Measurements from ENCODE around the gene B9D1. TPM values are rescaled to one million over a fixed set of nuclear protein-coding genes. Genes with fewer than 3 reads are reported as not detected.
A peak's percentile ranks its signal among the peaks of the same experiment; 100 is the strongest.

The B9D1 gene
- polyA plus RNA-seq, 1 of the 3 experiments (the other 2 are of a cell fraction) = 81.6 TPM

- H3K36me3 ChIP-seq (replicated peaks in 1 of 2; ENCODE audit: control insufficient read depth in 1 of 2, insufficient read depth in 2 of 2, low read length in 1 of 2) = no peaks in the 10 kb centered on the region
- no peak for TF ChIP-seq GABPA (IDR thresholded peaks at IDR 0.05; ENCODE audit: low read depth)
- TF ChIP-seq CHD2 (IDR thresholded peaks at IDR 0.05; ENCODE audit: low read length, partially characterized antibody) = no peak
- no peak for TF ChIP-seq USF2 (IDR thresholded peaks at IDR 0.05; ENCODE audit: borderline replicate concordance, low read depth, low read length)
- no peak for TF ChIP-seq IRF3 (IDR thresholded peaks at IDR 0.05; ENCODE audit: low read depth, low read length)
- TF ChIP-seq RCOR1 (IDR thresholded peaks at IDR 0.05; ENCODE audit: low read length) = no peak
- no peak for TF ChIP-seq POLR2AphosphoS5 (IDR thresholded peaks at IDR 0.05; ENCODE audit: low read depth, low read length)
- TF ChIP-seq GATA2 (CRISPR knock-in tag; IDR thresholded peaks at IDR 0.05) = no peak
- TF ChIP-seq SMC3 (IDR thresholded peaks at IDR 0.05; ENCODE audit: low read depth, low read length) = no peak
- WGBS (ENCODE audit: low lambda C conversion rate) = 70% methylated on average over 1 of the region's 1 CpG
- CTCF ChIA-PET = interaction anchor here (1.2 kb wide), 1 partner anchor 43 kb away, joined by 7 read pairs; no protein-coding TSS in a partner anchor
- no peak overlapping the region for H3K9ac ChIP-seq
- H2AFZ ChIP-seq (ENCODE audit: low read depth) = no peak overlapping the region
- H3K4me2 ChIP-seq = no peak overlapping the region
- peaks cover 2 to 26% of the 10 kb centered on the region in 2 experiments for H3K4me1 ChIP-seq (ENCODE audit: control insufficient read depth in 1 of 2, insufficient read depth in 2 of 2, low read depth in 1 of 2, low read length in 1 of 2)
- no peak for DNase-seq
- H3K4me3 ChIP-seq (ENCODE audit: low read depth in 2 of 2, low read length in 1 of 2) = no peak overlapping the region
- no peaks in the 10 kb centered on the region for H4K20me1 ChIP-seq (ENCODE audit: insufficient read depth)
- no peaks in the 10 kb centered on the region for H3F3A ChIP-seq (replicated peaks; ENCODE audit: insufficient read depth)
- no peaks in the 10 kb centered on the region for H3K9me3 ChIP-seq
- H3K27ac ChIP-seq (ENCODE audit: low read depth in 2 of 2, low read length in 1 of 2) = no peak overlapping the region
- no peaks in the 10 kb centered on the region for H3K27me3 ChIP-seq (ENCODE audit: insufficient read depth)
- no peaks in the 10 kb centered on the region for H3K9me2 ChIP-seq
- POLR2A ChIA-PET = no interaction called here
- no peaks in the 10 kb centered on the region for H3K79me2 ChIP-seq (ENCODE audit: insufficient read depth)
Measured at GRCh38 chr17:19404264-19404663, 41.7 kb upstream of the B9D1 start.

- TF ChIP-seq CHD2 (IDR thresholded peaks at IDR 0.05; ENCODE audit: low read length, partially characterized antibody) (no peak), MAX (IDR thresholded peaks at IDR 0.05; ENCODE audit: low read depth) (no peak), IRF3 (IDR thresholded peaks at IDR 0.05; ENCODE audit: low read depth, low read length) (no peak), TEAD4 (IDR thresholded peaks at IDR 0.05; ENCODE audit: borderline replicate concordance, insufficient read depth) (no peak), TCF12 (IDR thresholded peaks at IDR 0.05) (no peak), EP300 (IDR thresholded peaks at IDR 0.05; ENCODE audit: borderline replicate concordance in 1 of 2, low read depth in 1 of 2, low read length in 1 of 2) (no peak), USF2 (IDR thresholded peaks at IDR 0.05; ENCODE audit: borderline replicate concordance, low read depth, low read length) (no peak), POLR2AphosphoS5 (IDR thresholded peaks at IDR 0.05; ENCODE audit: low read depth, low read length) (no peak), CTCF (IDR thresholded peaks at IDR 0.05) (no peak), ELF1 (IDR thresholded peaks at IDR 0.05) (no peak), JUND (IDR thresholded peaks at IDR 0.05) (no peak), ZBTB33 (IDR thresholded peaks at IDR 0.05; ENCODE audit: borderline replicate concordance, low read depth) (no peak), FOXJ3 (CRISPR knock-in tag; IDR thresholded peaks at IDR 0.05) (no peak), NFIC (IDR thresholded peaks at IDR 0.05; ENCODE audit: borderline replicate concordance) (no peak), GATA2 (CRISPR knock-in tag; IDR thresholded peaks at IDR 0.05) (no peak)
- ChIA-PET POLR2A (interaction anchor here (2.8 kb wide), 1 partner anchor 16 kb away, joined by 12 read pairs; the partner anchor contains the start of gene MFAP4), CTCF (interaction anchor here (0.9 to 2.9 kb wide), 4 partner anchors 7 to 44 kb away, joined by 3 to 10 read pairs (median 4); no protein-coding TSS in a partner anchor)
- no peak overlapping the region for H2AFZ ChIP-seq (ENCODE audit: low read depth)
- no peaks in the 10 kb centered on the region for H3K9me3 ChIP-seq
- H3K9ac ChIP-seq = no peak overlapping the region
- H3K4me1 ChIP-seq (ENCODE audit: control insufficient read depth in 1 of 2, insufficient read depth in 2 of 2, low read depth in 1 of 2, low read length in 1 of 2) = peaks cover 8 to 31% of the 10 kb centered on the region in 2 experiments; a peak in 3 of 4 replicates
- no peaks in the 10 kb centered on the region for H3K79me2 ChIP-seq (ENCODE audit: insufficient read depth)
- H3K27ac ChIP-seq (ENCODE audit: low read depth in 2 of 2, low read length in 1 of 2) = peak overlapping the region in 1 of 2 experiments; percentile 80; a peak in 2 of 4 replicates
- H3K27me3 ChIP-seq (ENCODE audit: insufficient read depth) = no peaks in the 10 kb centered on the region
- H4K20me1 ChIP-seq (ENCODE audit: insufficient read depth) = no peaks in the 10 kb centered on the region
- no peaks in the 10 kb centered on the region for H3K9me2 ChIP-seq
- no peak for DNase-seq
- 90% methylated on average over 2 of the region's 4 CpGs for WGBS (ENCODE audit: low lambda C conversion rate)
- no peaks in the 10 kb centered on the region for H3F3A ChIP-seq (replicated peaks; ENCODE audit: insufficient read depth)
- no peak overlapping the region for H3K4me3 ChIP-seq (ENCODE audit: low read depth in 2 of 2, low read length in 1 of 2)
- no peak overlapping the region for H3K4me2 ChIP-seq
- no peaks in the 10 kb centered on the region for H3K36me3 ChIP-seq (replicated peaks in 1 of 2; ENCODE audit: control insufficient read depth in 1 of 2, insufficient read depth in 2 of 2, low read length in 1 of 2)
Measured at GRCh38 chr17:19403021-19403420, 40.5 kb upstream of the B9D1 start.

Measured in SK-N-SH (cell line).